Testis (tissue), 3 donors: ENCODE data around the gene UTS2B. TPM values are rescaled to one million over a fixed set of nuclear protein-coding genes. Genes with fewer than 3 reads are reported as not detected.

Experiments
- DNase-seq: peaks from one replicate; pipeline ENCODE4 v3.0.0-alpha.2; 2019
- H3K27ac ChIP-seq, 2 donors: fragments of 200-600 bp; sonication (generic); one replicate each; pipeline ENCODE4 v1.5.1; 2019
- H3K27me3 ChIP-seq: fragments of 200-600 bp; sonication (generic); one replicate; pipeline ENCODE4 v1.5.1; 2019
- H3K36me3 ChIP-seq: fragments of 200-600 bp; sonication (generic); one replicate; pipeline ENCODE4 v1.5.1; 2017; ENCODE audit warnings: low read depth; ENCODE audit errors: missing control alignments
- H3K4me1 ChIP-seq: fragments of 200-600 bp; sonication (generic); one replicate; pipeline ENCODE4 v1.5.1; 2019
- H3K4me3 ChIP-seq, 2 donors: fragments of 200-600 bp; sonication (generic); one replicate each; pipeline ENCODE4 v1.5.1; 2017 to 2019
- H3K9me3 ChIP-seq: fragments of 200-600 bp; sonication (generic); one replicate; pipeline ENCODE4 v1.5.1; 2017
- CTCF ChIP-seq, 3 experiments: fragments of 450-650 bp in 2 of 3; fragments of 200-600 bp in 1 of 3; sonication (generic) in 1 of 3; IDR thresholded peaks; one replicate each; pipeline ENCODE4 v1.5.1; 2016 to 2019; ENCODE audit warnings: antibody characterized with exemption in 3 of 3, mild to moderate bottlenecking in 2 of 3, moderate library complexity in 1 of 3
- POLR2A ChIP-seq: fragments of 450-650 bp; IDR thresholded peaks from one replicate; pipeline ENCODE4 v1.6.1; 2017; ENCODE audit warnings: antibody characterized with exemption, mild to moderate bottlenecking, moderate library complexity
- WGBS, 2 donors: methylation state at CpG; one replicate each; pipeline ENCODE4 v1.1.5; 2018; 5-methylcytosine and 5-hydroxymethylcytosine counted together
- intact Hi-C: fragments of 100-400 bp; cut with DNase I; formaldehyde crosslinking; loops from one replicate; pipeline ENCODE4 v1.15.1; 2023; ENCODE audit warnings: low total_unique reads
- polyA plus RNA-seq: library from polyadenylated mRNA; stranded (reverse); fragments of 350-450 nt; fragmentation: Illumina TruSeq; extraction: RNeasy Lipid Tissue Mini Kit (QIAGEN cat#74804); gene quantifications from one replicate; pipeline ENCODE4 v1.2.3, GENCODE V29; 2014; ENCODE audit warnings: low read depth, low replicate concordance; ENCODE audit not compliant: insufficient read depth
- total RNA-seq, 2 donors: library from RNA; depleted of rRNA; stranded (reverse); fragments of >200 nt; gene quantifications; one replicate each; pipeline ENCODE4 v1.2.3, GENCODE V29; 2016

The UTS2B gene
- total and polyA plus RNA-seq, 3 donors from 2014 or later: 5.9 to 13.1 (median 12.3) TPM

DNA sequence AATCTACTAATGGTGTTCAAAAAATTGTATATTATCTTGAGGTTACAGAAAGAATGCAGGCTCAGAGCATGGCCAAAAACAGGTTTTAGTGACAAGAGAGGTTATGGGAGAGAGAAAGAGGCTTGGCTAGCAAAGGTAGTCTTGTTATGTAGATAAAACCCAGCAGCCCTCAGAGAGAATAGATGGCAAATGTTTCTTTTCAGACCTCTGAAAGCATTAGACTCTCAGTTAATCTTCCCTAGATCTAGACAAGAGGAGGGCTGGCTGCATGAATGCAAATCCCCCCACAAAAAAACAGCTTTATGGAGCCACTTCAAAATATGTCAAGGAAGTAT is 69.1 kb downstream of the UTS2B start:
- H3K4me1 ChIP-seq: no peaks in the 10 kb centered on the region
- no peaks in the 10 kb centered on the region for H3K9me3 ChIP-seq
- H3K36me3 ChIP-seq: no peaks in the 10 kb centered on the region
- H3K27me3 ChIP-seq: no peaks in the 10 kb centered on the region
- intact Hi-C loops: no loop called here
- no peak for TF ChIP-seq POLR2A
- TF ChIP-seq CTCF (IDR thresholded peaks at IDR 0.05): no peak
- H3K27ac ChIP-seq: no peak overlapping the region
- H3K4me3 ChIP-seq: no peak overlapping the region
- DNase-seq: no peak

DNA sequence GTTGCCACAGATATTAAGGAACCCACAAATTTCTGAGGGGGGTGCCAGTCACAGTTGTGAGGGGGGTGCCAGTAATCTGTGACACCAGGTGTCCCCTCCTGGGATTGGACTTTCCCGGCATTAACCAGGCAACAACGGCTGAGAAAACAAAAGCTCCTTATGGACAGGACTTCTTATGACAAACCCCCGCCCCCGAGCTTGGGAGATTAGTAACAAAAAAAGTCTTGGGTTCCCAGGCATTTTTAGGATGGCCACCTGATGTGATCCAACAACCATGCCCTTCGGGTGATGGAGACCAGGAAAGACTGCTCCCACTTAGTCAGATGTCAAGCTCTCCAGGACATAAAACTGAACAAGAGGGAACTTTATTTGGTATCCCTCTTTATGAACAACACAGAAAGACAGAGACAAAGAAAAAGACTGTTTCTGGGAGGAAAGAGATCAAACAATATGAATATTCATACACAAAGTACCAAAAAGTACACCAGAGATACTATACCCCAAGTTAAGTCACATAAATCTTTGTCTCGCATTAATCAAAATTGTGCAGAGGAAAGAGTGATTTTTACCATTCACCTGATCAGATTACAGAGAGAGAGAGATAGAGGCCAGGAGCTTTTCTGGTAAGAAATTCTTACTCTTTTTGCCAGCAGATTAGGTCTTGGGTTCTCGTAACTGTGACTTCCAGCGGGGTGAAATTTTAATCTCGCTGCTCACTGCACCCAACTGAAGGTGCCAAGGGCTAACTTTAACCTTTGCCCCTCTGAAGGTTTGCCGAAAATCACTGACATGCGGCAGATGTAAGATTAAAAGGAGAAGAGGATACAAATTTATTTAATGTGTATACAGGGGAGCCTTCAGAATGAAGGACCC is 69.7 kb downstream of the UTS2B start:
- intact Hi-C loops: no loop called here
- no peaks in the 10 kb centered on the region for H3K9me3 ChIP-seq
- H3K4me1 ChIP-seq: no peaks in the 10 kb centered on the region
- no peak for DNase-seq
- no peaks in the 10 kb centered on the region for H3K27me3 ChIP-seq
- 74 to 81% methylated on average over 11 of the region's 11 CpGs for WGBS, 2 donors
- no peak overlapping the region for H3K27ac ChIP-seq
- H3K4me3 ChIP-seq: no peak overlapping the region
- H3K36me3 ChIP-seq: no peaks in the 10 kb centered on the region
- TF ChIP-seq CTCF (IDR thresholded peaks at IDR 0.05): no peak
- no peak for TF ChIP-seq POLR2A

- TF ChIP-seq POLR2A: no peak
- no peak for TF ChIP-seq CTCF (IDR thresholded peaks at IDR 0.05)
- no peak overlapping the region for H3K4me3 ChIP-seq
- H3K36me3 ChIP-seq: no peaks in the 10 kb centered on the region
- H3K4me1 ChIP-seq: no peaks in the 10 kb centered on the region
- 0 to 90% methylated on average over 1 of the region's 1 CpG for WGBS, 2 donors
- no peaks in the 10 kb centered on the region for H3K9me3 ChIP-seq
- no peak for DNase-seq
- no peak overlapping the region for H3K27ac ChIP-seq
- no peaks in the 10 kb centered on the region for H3K27me3 ChIP-seq
- intact Hi-C loops: no loop called here
Observed at GRCh38 chr3:191259486-191259885, 70.8 kb downstream of the UTS2B start.

DNA sequence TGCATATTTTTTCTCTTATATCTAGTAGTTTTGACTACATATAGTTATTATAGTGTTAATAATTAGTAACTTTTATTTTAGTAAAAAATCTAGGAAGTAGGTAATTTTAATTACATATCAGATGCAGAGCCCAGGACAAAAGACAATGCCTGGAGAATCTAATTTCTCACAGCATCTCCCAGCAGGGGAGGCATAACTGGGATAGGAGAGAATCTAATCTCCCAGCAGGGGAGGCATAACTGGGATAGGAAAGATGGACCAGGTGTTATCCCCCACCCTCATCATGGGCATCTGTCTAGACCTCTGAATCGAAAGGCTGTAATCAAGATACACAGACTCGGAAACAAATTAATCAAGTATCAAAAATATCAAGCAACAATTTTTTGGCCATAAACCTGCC is 73.0 kb downstream of the UTS2B start:
- H3K27me3 ChIP-seq: no peaks in the 10 kb centered on the region
- intact Hi-C loops: no loop called here
- no peak for DNase-seq
- WGBS, 2 donors: 92 to 95% methylated on average over 2 of the region's 2 CpGs
- H3K4me3 ChIP-seq: no peak overlapping the region
- TF ChIP-seq CTCF (IDR thresholded peaks at IDR 0.05) (no peak), POLR2A (no peak)
- H3K9me3 ChIP-seq: no peaks in the 10 kb centered on the region
- H3K4me1 ChIP-seq: no peaks in the 10 kb centered on the region
- H3K27ac ChIP-seq: no peak overlapping the region
- H3K36me3 ChIP-seq: no peaks in the 10 kb centered on the region

- TF ChIP-seq CTCF (IDR thresholded peaks at IDR 0.05) (no peak), POLR2A (no peak)
- Histone ChIP-seq H3K27ac (no peak overlapping the region), H3K4me3 (no peak overlapping the region), H3K36me3 (no peaks in the 10 kb centered on the region), H3K9me3 (no peaks in the 10 kb centered on the region), H3K4me1 (no peaks in the 10 kb centered on the region), H3K27me3 (no peaks in the 10 kb centered on the region)
- intact Hi-C loops: no loop called here
- DNase-seq: no peak
Observed at GRCh38 chr3:191256405-191256804, 73.9 kb downstream of the UTS2B start.
